Colonic mucosa (tissue), 4 donors: ENCODE measurements around the gene COMMD10. TPM values are rescaled to one million over a fixed set of nuclear protein-coding genes. Genes with fewer than 3 reads are reported as not detected.
"Not testable (repeated sequence)": the region's sequence is repeated elsewhere in the genome, so short reads cannot be mapped to it uniquely, and the experiment has no call there.

Experiments used
- DNase-seq: peaks from one replicate; pipeline ENCODE4 v3.0.0-alpha.2; 2020
- H3K27ac ChIP-seq: fragments of 200-600 bp; one replicate; pipeline ENCODE4 v1.8.0; 2021
- H3K27me3 ChIP-seq: fragments of 200-600 bp; one replicate; pipeline ENCODE4 v1.8.0; 2021
- H3K36me3 ChIP-seq: fragments of 200-600 bp; one replicate; pipeline ENCODE4 v1.8.0; 2021
- H3K4me1 ChIP-seq: fragments of 200-600 bp; one replicate; pipeline ENCODE4 v1.8.0; 2021; ENCODE audit warnings: mild to moderate bottlenecking
- H3K4me3 ChIP-seq: fragments of 200-600 bp; one replicate; pipeline ENCODE4 v1.8.0; 2021
- H3K9ac ChIP-seq, 2 donors: one replicate each; pipeline ENCODE4 v1.7.0; 2013; ENCODE audit warnings: control low read depth in 2 of 2, low read depth in 2 of 2, low read length in 2 of 2
- H3K9me3 ChIP-seq: fragments of 200-600 bp; one replicate; pipeline ENCODE4 v1.8.0; 2021
- intact Hi-C: fragments of 100-400 bp; cut with DNase I; formaldehyde crosslinking; loops from one replicate; pipeline ENCODE4 v1.14.1; 2022
- total RNA-seq, 2 donors: library from RNA; stranded (reverse); fragmentation: NEBNext Ultra II Directional in 1 of 2; extraction: Animal tissue kit (Norgen Biotek cat#: 25700) in 1 of 2; gene quantifications; one replicate each; pipeline ENCODE4 v1.2.1, GENCODE V29; 2021
- TF ChIP-seq, protein P1 (sequence below): fragments of 200-600 bp; IDR thresholded peaks from one replicate; pipeline ENCODE4 v1.8.0; 2022; ENCODE audit warnings: antibody characterized with exemption, mild to moderate bottlenecking
- donor health status: healthy.
- donor health status: DM: no; HTN: no; CAD: no.
- donor health status: DM: no; HTN: no; CAD: no.

COMMD10 gene
- total RNA-seq, 2 donors from 2014 or later, result 24.8 to 26.5 TPM

DNA sequence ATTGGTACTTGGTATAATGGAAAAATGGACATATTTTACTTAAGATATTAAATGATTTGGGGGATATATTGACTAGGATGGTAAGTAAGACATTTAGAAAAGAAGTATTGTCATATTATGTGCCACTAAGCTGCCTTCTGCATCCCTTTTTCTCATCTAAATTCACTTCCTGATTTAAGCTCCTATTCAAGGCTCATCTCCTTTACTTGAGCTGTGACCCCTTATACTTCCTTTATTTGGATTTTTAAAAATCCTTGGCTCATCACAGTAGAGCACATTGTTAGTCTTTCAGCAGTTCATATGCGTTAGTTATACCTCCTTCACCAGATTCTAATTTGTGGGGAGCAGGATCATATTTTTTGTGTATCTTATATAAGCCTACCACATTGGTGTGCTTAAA, 6.6 kb downstream of the COMMD10 start:
- H3K9ac ChIP-seq, result no peak overlapping the region
- TF ChIP-seq, protein P1, sequence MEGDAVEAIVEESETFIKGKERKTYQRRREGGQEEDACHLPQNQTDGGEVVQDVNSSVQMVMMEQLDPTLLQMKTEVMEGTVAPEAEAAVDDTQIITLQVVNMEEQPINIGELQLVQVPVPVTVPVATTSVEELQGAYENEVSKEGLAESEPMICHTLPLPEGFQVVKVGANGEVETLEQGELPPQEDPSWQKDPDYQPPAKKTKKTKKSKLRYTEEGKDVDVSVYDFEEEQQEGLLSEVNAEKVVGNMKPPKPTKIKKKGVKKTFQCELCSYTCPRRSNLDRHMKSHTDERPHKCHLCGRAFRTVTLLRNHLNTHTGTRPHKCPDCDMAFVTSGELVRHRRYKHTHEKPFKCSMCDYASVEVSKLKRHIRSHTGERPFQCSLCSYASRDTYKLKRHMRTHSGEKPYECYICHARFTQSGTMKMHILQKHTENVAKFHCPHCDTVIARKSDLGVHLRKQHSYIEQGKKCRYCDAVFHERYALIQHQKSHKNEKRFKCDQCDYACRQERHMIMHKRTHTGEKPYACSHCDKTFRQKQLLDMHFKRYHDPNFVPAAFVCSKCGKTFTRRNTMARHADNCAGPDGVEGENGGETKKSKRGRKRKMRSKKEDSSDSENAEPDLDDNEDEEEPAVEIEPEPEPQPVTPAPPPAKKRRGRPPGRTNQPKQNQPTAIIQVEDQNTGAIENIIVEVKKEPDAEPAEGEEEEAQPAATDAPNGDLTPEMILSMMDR, result no peak
- no peak for DNase-seq
- no peaks in the 10 kb centered on the region for H3K9me3 ChIP-seq
- no peak overlapping the region for H3K4me3 ChIP-seq
- intact Hi-C loops, result no loop called here
- no peak overlapping the region for H3K27ac ChIP-seq
- peaks cover 13% of the 10 kb centered on the region for H3K36me3 ChIP-seq
- H3K4me1 ChIP-seq, result no peaks in the 10 kb centered on the region
- H3K27me3 ChIP-seq, result no peaks in the 10 kb centered on the region

DNA sequence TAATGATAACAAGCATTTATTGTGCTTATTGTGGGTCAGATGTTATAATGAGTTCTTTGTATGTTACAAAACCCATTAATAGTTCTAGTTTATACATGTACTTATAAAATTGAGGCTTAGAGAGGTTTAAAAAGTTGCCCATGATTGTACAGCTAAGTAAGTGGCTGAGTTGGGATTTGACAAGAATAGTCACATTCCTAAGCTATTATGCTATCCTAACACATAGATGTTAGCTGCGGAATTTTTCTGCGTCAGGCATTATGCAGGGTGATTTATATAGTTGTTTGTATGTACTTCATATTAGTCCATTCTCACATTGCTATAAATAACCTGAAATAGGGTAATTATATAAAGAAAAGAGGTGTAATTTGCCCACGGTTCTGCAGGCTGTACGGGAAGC, 12.5 kb downstream of the COMMD10 start:
- Histone ChIP-seq H3K36me3 (peaks cover 13% of the 10 kb centered on the region), H3K4me3 (no peak overlapping the region), H3K9me3 (no peaks in the 10 kb centered on the region), H3K4me1 (no peaks in the 10 kb centered on the region), H3K9ac (no peak overlapping the region), H3K27me3 (no peaks in the 10 kb centered on the region), H3K27ac (no peak overlapping the region)
- DNase-seq, result no peak
- intact Hi-C loops, result no loop called here
- TF ChIP-seq, protein P1, result no peak

DNA sequence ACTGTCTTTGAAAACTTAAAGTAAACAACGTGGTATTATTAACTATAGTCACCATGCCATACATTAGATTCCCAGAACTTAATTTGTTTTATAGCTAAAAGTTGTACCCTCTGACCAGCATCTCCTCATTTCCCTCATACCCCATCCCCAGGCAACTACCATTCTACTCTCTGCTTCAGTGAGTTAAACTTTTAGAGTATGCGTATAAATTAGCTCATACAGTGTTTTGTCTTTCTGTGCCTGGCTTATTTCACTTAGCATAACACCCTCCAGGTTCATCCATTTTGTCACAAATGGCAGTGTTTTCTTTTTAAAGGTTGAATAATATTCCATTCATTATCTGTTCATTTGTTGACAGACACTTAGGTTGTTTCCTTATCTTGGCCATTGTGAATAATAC, 14.2 kb downstream of the COMMD10 start:
- Histone ChIP-seq H3K9ac (no peak overlapping the region), H3K36me3 (no peaks in the 10 kb centered on the region), H3K27ac (no peak overlapping the region), H3K9me3 (no peaks in the 10 kb centered on the region), H3K27me3 (no peaks in the 10 kb centered on the region), H3K4me1 (no peaks in the 10 kb centered on the region), H3K4me3 (no peak overlapping the region)
- intact Hi-C loops, result no loop called here
- TF ChIP-seq, protein P1, result no peak
- DNase-seq, result no peak

DNA sequence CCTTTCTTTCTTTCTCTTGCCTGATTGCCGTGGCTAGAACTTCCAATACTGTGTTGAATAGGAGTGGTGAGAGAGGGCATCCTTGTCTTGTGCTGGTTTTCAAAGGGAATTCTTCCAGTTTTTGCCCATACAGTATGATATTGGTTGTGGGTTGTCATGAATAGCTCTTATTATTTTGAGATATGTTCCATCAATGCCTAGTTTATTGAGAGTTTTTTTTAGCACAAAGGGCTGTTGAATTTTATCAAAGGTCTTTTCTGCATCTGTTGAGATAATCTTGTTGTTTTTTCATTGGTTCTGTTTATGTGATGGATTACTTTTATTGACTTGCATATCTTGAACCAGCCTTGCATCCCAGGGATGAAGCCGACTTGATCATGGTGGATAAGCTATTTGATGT, 20.1 kb downstream of the COMMD10 start:
- intact Hi-C loops, DNase-seq, H3K9me3 ChIP-seq, H3K9ac ChIP-seq, H3K4me3 ChIP-seq, H3K27ac ChIP-seq, H3K36me3 ChIP-seq, H3K27me3 ChIP-seq, H3K4me1 ChIP-seq: not testable (repeated sequence)

DNA sequence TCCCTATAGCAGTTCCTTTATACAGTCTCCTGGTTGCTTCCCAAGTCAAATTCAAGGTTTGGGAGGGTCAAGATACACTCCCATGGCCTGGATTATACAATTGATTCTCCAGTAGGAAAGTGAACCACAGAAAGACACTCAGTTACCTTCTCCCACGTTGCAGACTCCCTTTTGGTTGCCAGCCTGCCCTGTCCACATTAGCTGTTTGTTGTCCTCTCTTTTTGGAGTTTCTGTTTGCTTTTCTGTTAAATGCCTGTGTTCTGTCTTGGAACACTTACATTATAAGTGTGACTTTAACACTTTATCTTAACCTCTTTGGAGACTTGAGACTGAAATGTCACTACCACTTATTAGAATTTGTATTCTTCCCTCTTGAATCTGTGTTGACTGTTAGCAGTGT, 30.3 kb downstream of the COMMD10 start:
- no peak overlapping the region for H3K27ac ChIP-seq
- H3K4me1 ChIP-seq, result no peaks in the 10 kb centered on the region
- no peaks in the 10 kb centered on the region for H3K9me3 ChIP-seq
- no peak overlapping the region for H3K9ac ChIP-seq
- H3K27me3 ChIP-seq, result no peaks in the 10 kb centered on the region
- H3K4me3 ChIP-seq, result no peak overlapping the region
- no peaks in the 10 kb centered on the region for H3K36me3 ChIP-seq
- intact Hi-C loops, result no loop called here
- TF ChIP-seq, protein P1, result no peak
- DNase-seq, result no peak

DNA sequence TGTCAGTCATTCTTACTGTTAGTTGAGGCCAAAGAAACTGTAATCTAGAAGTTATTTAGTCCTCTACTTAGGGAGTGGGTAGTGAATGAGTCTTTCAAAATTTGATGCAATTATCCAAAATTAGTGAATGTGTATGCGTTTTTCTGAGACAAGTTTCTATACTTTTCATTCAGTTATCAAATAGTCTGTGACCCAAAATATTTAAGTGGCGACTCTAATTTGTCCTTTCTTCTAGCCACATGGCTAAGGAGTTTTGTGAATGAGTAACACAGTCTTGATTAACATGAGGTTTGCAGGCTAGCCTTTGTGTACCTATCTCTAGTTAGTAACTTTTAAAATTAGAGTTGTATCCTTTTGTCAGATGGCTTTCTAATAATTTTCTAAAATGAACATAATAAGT, 45.6 kb downstream of the COMMD10 start:
- H3K4me3 ChIP-seq, result no peak overlapping the region
- no peak overlapping the region for H3K27ac ChIP-seq
- H3K4me1 ChIP-seq, result no peaks in the 10 kb centered on the region
- TF ChIP-seq, protein P1, result no peak
- no peak for DNase-seq
- H3K27me3 ChIP-seq, result no peaks in the 10 kb centered on the region
- H3K36me3 ChIP-seq, result no peaks in the 10 kb centered on the region
- H3K9me3 ChIP-seq, result no peaks in the 10 kb centered on the region
- H3K9ac ChIP-seq, result no peak overlapping the region
- intact Hi-C loops, result no loop called here
